ENCODE results near the gene ELOVL4.

ELOVL4 gene

GRCh38 chr6:79872303-79872702, 75.0 kb downstream of the ELOVL4 start:
- no peaks in the 10 kb centered on the region for H4K20me1 ChIP-seq (ENCODE audit: insufficient read depth, low read length)
- no peaks in the 10 kb centered on the region for H3K9me3 ChIP-seq (ENCODE audit: insufficient read depth, low read length)
- H3K27ac ChIP-seq (ENCODE audit: low read length): no peak overlapping the region
- no peaks in the 10 kb centered on the region for H3K79me2 ChIP-seq (ENCODE audit: low read length)
- H3K27me3 ChIP-seq (ENCODE audit: low read depth, low read length): no peaks in the 10 kb centered on the region
- TF ChIP-seq CTCF (IDR thresholded peaks at IDR 0.05; ENCODE audit: low read depth, low read length) (no peak), EZH2phosphoT487 (IDR thresholded peaks at IDR 0.05; ENCODE audit: low read depth) (no peak)
- no peak overlapping the region for H2AFZ ChIP-seq (ENCODE audit: low read depth, low read length)
- no peak overlapping the region for H3K4me2 ChIP-seq (ENCODE audit: low read length)
- no peak overlapping the region for H3K4me3 ChIP-seq (ENCODE audit: low read length)
- H3K36me3 ChIP-seq (replicated peaks; ENCODE audit: low read depth, low read length): no peaks in the 10 kb centered on the region
- no peak overlapping the region for H3K9ac ChIP-seq (ENCODE audit: low read length)
- peaks cover 25% of the 10 kb centered on the region for H3K4me1 ChIP-seq (ENCODE audit: low read length)

GRCh38 chr6:79869600-79870084, 77.7 kb downstream of the ELOVL4 start:
- TF ChIP-seq EZH2phosphoT487 (IDR thresholded peaks at IDR 0.05; ENCODE audit: low read depth) (no peak), CTCF (IDR thresholded peaks at IDR 0.05; ENCODE audit: low read depth, low read length) (peak; percentile 81)
- Histone ChIP-seq H3K27ac (ENCODE audit: low read length) (no peak overlapping the region), H4K20me1 (ENCODE audit: insufficient read depth, low read length) (no peaks in the 10 kb centered on the region), H3K4me3 (ENCODE audit: low read length) (peak overlapping the region; percentile 75), H3K4me2 (ENCODE audit: low read length) (peak overlapping the region; percentile 90), H3K9me3 (ENCODE audit: insufficient read depth, low read length) (no peaks in the 10 kb centered on the region), H2AFZ (ENCODE audit: low read depth, low read length) (peak overlapping the region; percentile 99), H3K4me1 (ENCODE audit: low read length) (peaks cover 25% of the 10 kb centered on the region), H3K36me3 (replicated peaks; ENCODE audit: low read depth, low read length) (no peaks in the 10 kb centered on the region), H3K27me3 (ENCODE audit: low read depth, low read length) (no peaks in the 10 kb centered on the region), H3K79me2 (ENCODE audit: low read length) (no peaks in the 10 kb centered on the region), H3K9ac (ENCODE audit: low read length) (peak overlapping the region; percentile 62)

- H4K20me1 ChIP-seq (ENCODE audit: insufficient read depth, low read length): no peaks in the 10 kb centered on the region
- H3K4me1 ChIP-seq (ENCODE audit: low read length): peaks cover 25% of the 10 kb centered on the region
- peak overlapping the region; percentile 75 for H3K4me3 ChIP-seq (ENCODE audit: low read length)
- no peak for TF ChIP-seq EZH2phosphoT487 (IDR thresholded peaks at IDR 0.05; ENCODE audit: low read depth)
- no peak for TF ChIP-seq CTCF (IDR thresholded peaks at IDR 0.05; ENCODE audit: low read depth, low read length)
- H3K79me2 ChIP-seq (ENCODE audit: low read length): no peaks in the 10 kb centered on the region
- H3K9ac ChIP-seq (ENCODE audit: low read length): peak overlapping the region; percentile 47
- H3K9me3 ChIP-seq (ENCODE audit: insufficient read depth, low read length): no peaks in the 10 kb centered on the region
- H3K27me3 ChIP-seq (ENCODE audit: low read depth, low read length): no peaks in the 10 kb centered on the region
- no peak overlapping the region for H3K27ac ChIP-seq (ENCODE audit: low read length)
- no peaks in the 10 kb centered on the region for H3K36me3 ChIP-seq (replicated peaks; ENCODE audit: low read depth, low read length)
- H3K4me2 ChIP-seq (ENCODE audit: low read length): peak overlapping the region; percentile 90
- peak overlapping the region; percentile 99 for H2AFZ ChIP-seq (ENCODE audit: low read depth, low read length)
Observed at GRCh38 chr6:79869184-79869583, 78.2 kb downstream of the ELOVL4 start.

- TF ChIP-seq CTCF (IDR thresholded peaks at IDR 0.05; ENCODE audit: low read depth, low read length): peak; percentile 92
- TF ChIP-seq EZH2phosphoT487 (IDR thresholded peaks at IDR 0.05; ENCODE audit: low read depth): no peak
- H3K79me2 ChIP-seq (ENCODE audit: low read length): no peaks in the 10 kb centered on the region
- peaks cover 25% of the 10 kb centered on the region for H3K4me1 ChIP-seq (ENCODE audit: low read length)
- peak overlapping the region; percentile 69 for H3K4me2 ChIP-seq (ENCODE audit: low read length)
- H2AFZ ChIP-seq (ENCODE audit: low read depth, low read length): peak overlapping the region; percentile 87
- no peaks in the 10 kb centered on the region for H3K36me3 ChIP-seq (replicated peaks; ENCODE audit: low read depth, low read length)
- H3K27ac ChIP-seq (ENCODE audit: low read length): no peak overlapping the region
- H3K27me3 ChIP-seq (ENCODE audit: low read depth, low read length): no peaks in the 10 kb centered on the region
- peak overlapping the region; percentile 67 for H3K4me3 ChIP-seq (ENCODE audit: low read length)
- peak overlapping the region; percentile 37 for H3K9ac ChIP-seq (ENCODE audit: low read length)
- H3K9me3 ChIP-seq (ENCODE audit: insufficient read depth, low read length): no peaks in the 10 kb centered on the region
- H4K20me1 ChIP-seq (ENCODE audit: insufficient read depth, low read length): no peaks in the 10 kb centered on the region
Observed at GRCh38 chr6:79868098-79868722, 79.1 kb downstream of the ELOVL4 start.
